HTERT RPE-1 (cell line): Measurements from ENCODE around the gene TCP1.
"Not testable (repeated sequence)": the region's sequence is repeated elsewhere in the genome, so short reads cannot be mapped to it uniquely, and the experiment has no call there.

Experiments
- in situ Hi-C: fragments of 300-500 bp; cut with MboI; formaldehyde crosslinking; loops from 4 replicates; pipeline ENCODE4 v1.14.3; 2020; ENCODE audit warnings: low sequenced_read_pairs

Gene TCP1

DNA sequence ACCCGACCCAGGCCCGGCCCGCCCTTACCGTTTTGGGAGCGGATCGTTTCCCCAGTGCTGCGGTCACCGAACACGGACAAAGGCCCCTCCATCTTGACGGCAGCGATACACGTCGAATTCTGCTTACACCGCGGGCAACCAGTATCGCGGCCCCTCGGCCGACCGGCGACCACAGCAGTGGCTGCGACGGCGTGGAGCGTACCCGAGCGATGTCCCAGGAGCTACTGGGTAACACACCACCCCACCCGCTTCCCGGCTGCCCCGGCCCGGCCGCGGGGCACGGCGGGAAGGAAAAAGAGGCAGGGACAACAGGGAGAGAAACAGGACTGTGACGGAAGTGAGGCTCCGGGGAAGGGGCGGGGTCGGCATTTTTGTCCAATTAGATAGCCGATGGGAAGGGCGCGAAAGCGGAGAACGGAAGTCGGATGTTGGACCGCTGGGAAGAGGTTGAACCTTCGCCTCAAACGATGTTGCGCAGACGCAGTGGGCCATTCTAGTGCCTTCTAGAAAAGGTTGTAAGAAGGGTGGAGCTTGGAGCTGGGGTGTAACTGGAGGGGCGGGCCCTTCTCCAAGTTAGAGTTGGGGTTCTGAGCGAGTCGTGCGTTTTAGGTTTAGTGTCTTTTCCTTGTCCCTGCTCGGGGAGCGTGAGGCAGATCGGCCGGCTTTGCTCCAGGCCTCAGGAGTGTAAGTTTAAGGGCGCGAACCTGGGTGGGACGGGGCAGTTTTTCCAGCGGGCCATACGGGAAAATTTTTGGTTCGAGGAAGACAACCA is at the start of gene TCP1:
Gene TCP1, minus strand, starts transcription at position 226 of the 772 bp plus-strand sequence. Its CDS starts 134 bp downstream, at position 92.
- in situ Hi-C loops, result no loop called here

DNA sequence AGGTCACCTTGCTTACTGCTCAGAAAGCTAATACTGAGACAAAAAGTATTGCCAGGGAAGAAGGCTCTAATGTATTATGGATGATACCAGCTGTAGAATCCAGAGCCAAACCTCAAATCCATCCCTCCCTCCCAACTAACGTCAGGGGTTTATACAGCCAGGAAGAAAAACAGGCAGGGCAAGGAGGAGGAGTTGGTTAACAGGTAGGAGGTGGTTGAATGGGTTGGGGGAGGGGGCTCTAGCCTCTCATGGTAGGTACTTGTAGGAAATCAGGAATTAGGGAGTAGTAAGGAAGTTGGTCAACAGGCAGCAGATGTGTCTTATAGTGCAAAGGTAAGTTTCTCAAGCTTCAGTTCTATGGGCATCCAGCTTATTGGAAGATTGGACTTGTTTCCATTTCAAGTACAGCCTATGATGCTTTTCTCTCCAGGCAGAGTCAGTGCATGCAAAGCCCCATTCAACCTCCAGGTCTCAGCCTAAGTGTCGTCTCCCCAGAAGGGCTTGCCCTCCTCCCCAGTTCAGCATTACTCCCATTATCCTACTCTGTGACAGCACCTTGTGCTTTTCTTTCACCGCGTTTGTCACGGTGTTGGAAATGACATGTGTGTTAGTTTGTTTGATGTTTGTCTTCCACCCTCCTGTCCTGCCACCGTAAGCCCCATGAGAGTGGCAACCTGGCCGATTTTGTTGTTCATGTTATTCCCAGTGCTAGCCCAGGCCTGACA is 48.8 kb upstream of the TCP1 start:
- in situ Hi-C loops, result no loop called here

DNA sequence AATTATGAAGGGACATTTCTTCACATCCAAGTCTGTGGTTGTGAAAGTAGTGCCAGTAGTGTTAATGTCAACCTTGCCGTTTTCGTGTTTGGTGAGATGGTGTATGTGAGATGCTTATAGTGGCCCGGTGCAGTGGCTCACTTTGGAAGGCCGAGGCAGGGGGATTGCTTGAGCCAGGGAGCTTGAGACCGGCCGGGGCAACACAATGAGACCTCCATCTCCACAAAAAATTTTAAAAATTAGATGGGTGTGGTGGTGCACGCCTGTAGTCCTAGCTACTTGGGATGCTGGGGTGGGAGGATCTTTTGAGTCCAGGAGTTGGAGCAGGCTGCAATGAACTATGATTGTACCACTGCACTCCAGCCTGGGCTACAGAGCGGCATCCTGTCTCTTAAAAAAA is 48.1 kb upstream of the TCP1 start:
- in situ Hi-C loops, result no loop called here

DNA sequence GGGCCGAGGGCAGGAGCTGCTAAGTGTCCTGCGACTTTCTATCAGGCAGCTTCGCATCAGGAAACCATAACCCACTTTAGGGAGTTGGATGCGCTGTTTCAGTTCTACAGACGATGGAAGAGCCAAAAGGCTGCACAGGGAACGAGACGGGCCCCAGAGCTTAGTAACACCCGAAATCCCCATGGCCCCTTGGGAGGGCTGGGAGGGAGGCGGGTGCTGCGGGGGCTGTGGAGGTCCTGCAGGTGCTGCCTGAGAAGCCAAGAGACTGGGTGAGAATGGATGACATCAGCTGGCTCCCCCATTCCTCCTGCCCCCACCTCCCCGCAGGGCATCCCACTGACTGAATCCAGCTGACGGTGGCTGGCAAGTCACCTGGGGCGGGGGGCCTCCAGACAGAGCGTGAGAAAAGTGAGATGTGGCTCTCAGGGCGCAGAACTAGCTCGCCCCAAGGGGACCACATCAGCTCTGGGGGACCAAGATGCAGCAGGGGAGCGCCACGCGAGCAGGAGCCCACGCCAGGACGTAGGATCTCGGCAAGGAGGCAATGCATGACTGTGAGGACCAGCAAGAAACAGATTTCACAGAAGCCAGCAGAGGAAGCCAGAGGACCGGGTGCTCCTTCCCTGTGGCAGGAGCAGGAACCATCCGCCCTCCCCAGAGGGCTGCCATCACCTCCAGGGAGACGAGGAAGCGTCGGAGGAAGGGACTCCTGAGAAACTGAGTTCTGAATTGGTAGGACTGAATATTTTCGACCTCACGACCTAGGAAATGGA is 47.5 kb upstream of the TCP1 start:
- in situ Hi-C loops, result no loop called here

DNA sequence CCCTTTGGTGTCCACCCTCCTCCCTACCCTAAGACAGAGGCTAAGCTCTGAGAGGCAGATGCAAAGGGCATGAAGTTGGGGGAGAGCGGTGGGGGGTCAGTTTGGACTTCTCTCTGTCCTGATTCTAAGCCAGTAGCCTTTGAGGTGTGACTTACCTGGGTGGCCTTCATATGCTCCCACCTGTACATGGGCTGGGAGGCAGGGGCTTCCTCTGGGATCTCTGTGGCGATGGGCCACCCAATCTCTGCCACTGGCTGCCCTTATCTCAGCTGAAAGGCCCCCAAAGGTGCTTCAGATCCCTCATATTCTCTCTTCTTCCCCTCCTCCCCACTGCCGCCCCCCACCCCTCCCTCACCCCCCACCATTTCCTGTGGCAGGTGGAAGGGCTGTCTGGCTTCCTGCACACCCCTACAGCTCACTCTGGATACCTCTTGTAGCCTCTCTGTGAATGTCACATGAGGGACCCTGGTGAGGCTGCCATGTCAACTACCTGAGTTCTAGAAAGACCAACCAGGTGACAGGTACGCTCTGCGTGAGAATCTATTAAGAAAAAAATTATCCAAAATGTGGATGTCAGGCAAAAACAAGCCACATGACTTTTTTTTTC is 44.7 kb upstream of the TCP1 start:
- in situ Hi-C loops, result no loop called here

DNA sequence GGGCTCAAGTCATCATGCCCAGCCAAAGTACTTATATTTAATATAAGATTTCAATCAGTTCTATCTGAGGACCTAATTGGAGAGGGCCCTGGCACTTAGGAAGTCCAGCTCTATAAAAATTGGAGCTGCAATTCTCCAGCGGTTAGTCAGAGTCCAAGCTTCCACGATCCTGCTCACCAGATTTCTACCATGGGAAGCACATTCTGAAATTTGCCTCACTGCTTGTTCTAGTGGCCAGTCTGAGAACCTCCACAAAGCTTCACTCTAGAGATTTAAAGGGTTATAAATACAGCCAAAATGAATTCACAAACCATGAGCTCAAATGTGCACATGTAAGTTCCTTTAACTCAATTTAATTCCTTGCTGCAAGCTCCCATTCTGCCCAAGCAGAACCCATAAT is 44.2 kb upstream of the TCP1 start:
- in situ Hi-C loops, result no loop called here

DNA sequence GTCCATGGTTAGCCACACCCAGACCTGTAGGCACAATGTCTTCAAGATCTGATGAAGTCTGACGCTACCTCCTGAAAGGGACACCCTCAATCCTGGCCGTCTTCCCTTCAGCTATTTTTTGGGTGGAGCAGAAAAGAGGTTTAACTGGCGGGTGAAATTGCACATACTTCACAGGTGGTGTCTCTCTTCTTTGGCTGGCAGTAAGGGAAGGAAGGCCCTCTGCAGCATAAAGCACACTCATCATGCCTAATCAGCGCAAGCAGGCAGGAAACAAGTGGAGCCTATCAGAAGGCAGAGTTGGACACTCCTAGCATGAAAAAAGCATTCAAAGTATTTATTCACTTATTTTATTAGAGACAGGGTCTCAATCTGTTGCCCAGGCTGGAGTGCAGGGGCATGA is 43.5 kb upstream of the TCP1 start:
- in situ Hi-C loops, result no loop called here

DNA sequence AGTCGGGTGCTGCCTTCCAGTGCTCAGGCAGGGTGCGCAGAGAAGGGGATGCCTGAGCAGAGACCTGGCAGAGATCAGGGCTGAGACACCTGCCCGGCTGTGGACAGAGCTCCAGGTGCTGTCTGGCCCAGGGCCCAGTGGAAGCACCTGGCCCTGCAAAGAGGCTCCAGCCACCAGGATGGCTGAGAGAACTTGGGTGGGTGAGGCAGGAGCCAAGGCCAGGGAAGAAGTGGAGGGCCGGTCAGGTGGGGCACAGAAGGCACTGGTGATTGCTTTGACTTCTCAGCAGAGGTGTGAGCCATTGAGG is 41.9 kb upstream of the TCP1 start:
- in situ Hi-C loops, result no loop called here

DNA sequence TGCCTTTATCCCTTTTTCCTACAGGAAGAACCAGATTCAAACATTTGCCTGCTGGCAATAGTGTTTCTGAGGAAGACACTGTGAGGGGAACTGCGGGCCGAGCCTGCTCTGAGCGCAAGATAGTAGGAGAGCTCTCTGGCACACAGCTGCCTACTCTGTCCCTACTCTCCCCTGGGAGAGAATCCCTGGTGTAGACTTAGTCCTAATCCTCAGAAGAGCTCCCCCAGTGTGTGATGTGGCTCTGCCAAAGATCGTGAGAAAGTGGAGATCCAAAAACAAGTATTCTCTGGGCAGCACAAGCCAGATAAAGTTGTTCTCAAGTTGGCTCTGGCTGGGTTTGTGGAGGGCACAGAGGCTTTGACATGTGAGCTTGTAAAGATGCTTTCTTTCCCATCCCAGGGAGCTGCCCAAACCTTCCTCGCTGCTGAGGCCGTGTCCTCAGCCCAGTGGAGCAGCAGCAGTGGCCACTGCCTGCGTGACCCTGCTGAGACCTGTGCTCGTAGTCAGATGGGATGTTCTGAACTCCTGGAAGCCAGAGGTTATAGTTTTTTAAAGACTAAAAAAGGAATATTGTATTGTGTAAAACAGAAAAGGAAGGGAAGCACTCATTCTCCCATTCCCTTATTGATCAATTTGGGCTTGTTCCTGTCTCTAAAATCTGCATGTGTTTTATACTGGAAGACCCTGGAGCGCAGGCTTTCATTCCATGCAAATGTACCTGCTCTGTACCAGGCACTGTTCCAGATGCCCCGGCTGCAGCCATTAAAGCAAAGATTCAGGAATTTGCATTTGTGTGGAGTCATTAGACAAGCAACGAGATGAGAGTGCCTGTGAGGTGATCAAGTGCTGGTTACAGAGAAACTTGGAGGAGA is 41.3 kb upstream of the TCP1 start:
- in situ Hi-C loops, result no loop called here

DNA sequence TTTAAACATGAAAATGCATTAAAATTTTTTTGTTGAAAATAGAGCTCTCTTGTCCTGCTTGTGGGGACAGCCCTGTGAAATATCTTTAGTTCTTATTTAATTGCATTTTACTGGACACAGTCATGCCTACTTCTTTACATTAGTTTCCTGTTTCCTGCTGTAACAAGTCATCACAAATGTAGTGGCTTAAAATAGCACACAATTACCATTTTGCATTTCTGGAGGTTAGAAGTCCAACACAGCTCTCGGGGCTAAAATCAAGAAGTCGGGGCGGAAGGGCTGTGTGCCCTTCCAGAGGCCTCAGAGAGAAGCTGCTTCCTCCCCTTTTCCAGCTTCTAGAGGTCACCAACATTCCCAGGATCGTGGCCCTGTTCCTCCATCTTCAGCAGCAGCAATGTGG is 40.1 kb upstream of the TCP1 start:
- in situ Hi-C loops, result no loop called here

DNA sequence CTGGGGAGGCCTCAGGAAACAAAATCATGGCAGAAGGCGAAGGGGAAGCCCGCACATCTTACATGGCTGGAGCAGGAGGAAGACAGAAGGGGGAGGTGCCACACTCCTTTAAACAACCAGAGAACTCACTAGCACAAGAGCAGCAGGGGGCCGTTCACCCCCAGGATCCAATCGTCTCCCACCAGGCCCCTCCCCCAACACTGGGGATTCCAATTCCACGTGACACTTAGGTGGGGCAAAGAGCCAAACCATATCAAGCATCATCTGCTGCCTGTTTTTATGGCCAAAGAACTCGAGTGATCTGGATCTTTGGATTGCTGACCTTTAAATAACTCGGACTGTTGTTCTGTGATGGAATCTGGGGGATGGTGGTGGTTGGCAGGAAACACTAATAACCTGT is 38.7 kb upstream of the TCP1 start:
- in situ Hi-C loops, result no loop called here

DNA sequence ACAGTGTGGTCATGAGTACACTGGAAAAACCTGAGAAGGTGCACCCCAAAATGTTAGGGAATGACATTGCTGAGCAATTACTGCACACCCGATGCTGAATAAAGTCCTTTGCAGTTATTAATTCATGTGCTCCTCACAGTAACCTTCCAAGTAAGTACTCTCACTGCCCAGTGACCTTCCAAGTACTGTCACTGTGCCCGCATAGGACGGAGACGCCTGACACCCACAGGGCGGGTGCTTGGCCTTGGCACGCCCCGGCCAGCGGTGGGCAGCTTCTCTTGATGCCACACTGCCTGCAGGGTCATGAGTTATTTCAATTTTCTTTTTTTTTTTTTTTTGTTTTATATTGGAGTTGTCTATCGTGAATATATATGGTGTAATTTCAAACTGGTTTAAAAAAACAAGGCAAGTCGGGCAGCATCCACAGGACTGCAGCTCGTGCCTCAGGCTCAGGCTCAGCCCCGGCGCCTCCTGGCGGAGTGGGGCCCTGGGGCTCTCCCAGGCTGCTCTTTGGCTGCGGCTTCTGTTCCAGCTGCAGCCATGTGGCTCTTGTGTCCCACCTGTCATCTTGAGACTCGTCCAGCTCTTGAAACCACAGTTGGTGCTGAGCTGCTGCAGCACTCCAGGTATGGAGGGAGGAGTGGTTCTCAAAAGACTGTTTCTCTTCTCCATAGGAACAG is 37.7 kb upstream of the TCP1 start:
- in situ Hi-C loops, result no loop called here

DNA sequence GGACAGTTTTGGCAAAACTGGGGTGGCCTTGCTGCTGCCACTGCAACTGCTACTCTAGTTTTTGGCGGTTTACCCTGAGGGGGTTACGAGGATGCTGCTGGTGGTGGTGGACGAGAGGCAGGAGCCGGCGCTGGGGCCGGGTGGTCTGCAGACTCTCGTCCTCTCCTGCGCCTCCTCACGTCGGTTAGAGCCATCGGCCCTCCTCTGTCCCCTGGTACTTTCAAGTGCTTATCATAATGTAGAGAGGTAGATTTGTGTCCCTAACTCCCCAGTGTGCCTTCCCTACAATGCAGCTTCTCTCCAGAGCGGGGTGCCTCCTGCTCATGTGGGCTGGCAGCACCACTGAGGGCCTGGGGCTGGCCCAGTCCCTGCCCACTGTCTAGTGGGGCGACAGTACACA is 36.6 kb upstream of the TCP1 start:
- in situ Hi-C loops, result no loop called here

DNA sequence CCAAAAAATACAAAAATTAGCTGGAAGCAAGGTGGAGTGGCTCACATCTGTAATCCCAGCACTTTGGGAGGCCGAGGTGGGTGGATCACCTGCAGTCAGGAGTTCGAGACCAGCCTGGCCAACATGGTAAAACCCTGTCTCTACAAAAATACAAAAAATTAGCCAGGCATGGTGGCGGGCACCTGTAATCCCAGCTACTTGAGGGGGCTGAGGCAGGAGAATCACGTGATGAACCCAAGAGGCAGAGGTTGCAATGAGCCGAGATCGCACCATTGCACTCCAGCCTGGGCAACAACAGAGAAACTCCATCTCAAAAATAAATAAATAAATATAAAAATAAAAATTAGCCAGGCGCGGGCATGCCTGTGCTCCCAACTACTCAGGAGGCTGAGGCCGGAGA is 35.3 kb upstream of the TCP1 start:
- in situ Hi-C loops, result not testable (repeated sequence)

DNA sequence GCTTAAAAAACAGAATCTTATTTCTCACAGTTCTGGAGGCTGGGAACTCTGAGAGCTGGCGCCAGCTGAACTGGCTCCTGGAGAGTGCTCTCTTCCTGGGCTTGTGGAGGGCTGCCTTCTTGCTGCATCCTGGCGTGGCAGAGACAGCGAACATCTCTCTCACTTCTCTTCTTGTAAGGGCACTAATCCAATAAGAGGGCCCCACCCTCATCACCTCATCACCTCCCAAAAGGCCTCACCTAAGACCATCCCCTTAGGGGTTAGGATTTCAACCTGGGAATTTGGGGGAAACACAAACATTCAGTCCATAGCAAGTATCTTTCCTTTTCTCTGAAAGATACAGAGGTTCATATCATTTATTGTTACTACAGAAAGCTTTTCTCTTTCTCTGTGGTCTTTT is 34.6 kb upstream of the TCP1 start:
- in situ Hi-C loops, result no loop called here

DNA sequence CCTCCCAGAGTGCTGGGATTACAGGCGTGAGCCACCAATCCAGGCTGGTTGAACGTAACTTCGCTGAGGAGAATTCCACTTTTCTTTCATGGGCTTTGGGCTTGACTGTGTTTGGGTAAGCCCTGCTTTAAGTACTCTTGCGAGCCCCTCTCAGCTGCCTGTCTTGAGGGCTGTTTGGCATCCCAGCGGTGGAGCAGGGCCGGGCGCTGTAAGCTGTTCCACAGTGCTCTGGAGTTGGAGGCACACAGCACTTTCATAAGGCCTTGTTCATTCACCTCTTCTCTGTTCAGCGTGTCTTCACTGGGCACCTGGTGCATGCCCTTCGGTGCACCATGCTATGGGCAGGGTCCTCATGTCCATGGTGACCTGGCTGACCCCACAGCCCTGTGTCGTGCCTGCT is 32.3 kb upstream of the TCP1 start:
- in situ Hi-C loops, result no loop called here

DNA sequence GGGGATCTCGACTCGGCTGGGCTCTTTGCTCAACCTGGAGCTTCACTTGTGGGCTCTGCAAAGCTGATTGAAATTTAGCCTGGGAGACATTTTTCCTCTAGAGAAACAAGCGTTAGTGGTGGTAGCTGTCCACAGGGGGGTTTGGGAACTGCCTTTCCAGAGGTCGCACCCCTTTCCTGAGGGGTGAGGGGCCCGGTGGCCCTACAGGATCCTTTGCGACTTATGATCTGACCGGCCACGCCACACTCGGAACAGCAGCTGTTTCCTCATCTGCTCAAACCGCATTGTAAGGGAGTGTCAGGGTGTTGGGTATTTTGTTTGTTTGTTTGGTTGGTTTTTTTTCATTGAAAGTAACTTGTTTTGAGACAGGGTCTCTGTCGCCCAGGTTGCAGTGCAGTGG is 31.7 kb upstream of the TCP1 start:
- in situ Hi-C loops, result no loop called here

DNA sequence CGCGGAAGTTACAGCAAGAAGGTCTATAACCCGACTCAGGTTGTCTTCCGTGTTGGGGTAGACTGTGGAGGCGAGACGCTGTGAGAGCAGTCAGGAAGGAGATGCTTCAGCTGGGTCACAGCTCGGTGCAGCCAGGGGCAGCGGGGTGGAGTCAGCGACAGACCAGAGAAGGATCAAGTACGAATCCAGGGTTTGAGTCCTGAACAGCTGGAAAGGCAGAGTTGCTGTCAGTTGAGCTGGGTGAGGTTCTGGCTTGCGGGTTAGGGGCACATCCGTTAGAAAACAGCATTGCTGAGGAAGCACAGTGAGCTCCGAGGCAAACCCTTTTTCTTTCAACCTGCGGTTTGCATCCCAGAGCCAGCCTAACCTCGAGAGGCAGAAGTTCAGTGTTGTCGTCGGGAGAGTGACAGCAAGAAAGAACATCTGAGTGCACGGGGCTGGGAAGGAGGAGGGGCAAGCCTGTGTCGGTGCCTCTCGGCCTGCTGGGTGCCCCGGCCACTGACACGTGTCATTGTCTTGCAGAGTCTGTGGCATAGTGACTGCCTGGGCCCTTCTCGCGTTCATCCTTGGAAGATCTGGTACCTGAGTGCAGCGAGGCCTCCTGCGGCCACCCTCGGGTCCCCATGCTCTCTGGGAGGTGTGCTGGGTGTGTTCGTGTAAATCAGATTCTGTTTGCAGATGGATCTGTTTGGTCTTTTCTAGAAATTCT is 30.7 kb upstream of the TCP1 start:
- in situ Hi-C loops, result no loop called here

DNA sequence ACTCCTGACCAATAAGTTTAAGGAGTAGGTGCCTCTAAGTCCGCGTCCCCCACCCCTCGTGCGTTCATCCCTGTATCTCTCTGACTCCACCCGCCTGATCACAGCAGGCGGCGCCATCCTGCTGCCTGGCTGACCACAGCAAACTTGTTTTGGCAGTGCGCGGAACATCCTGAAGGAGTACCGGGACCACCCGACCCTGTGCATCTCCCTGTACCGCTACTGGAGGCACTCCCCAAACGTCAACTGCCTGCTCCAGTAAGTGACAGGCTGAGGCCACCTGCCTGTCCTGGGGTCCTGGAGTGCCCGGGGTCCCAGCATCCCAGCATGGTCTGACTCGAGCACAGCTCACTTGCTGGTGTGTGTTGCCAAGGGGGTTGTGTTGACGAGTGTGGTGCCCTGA is 29.7 kb upstream of the TCP1 start:
- in situ Hi-C loops, result no loop called here
